Epidermal melanocyte (primary cell): ENCODE measurements around the gene NLRP6.

Experiments used
- DNase-seq: peaks from one replicate; pipeline ENCODE4 v3.0.0; 2011; ENCODE audit warnings: low spot score; ENCODE audit not compliant: insufficient read length

NLRP6 gene

DNA sequence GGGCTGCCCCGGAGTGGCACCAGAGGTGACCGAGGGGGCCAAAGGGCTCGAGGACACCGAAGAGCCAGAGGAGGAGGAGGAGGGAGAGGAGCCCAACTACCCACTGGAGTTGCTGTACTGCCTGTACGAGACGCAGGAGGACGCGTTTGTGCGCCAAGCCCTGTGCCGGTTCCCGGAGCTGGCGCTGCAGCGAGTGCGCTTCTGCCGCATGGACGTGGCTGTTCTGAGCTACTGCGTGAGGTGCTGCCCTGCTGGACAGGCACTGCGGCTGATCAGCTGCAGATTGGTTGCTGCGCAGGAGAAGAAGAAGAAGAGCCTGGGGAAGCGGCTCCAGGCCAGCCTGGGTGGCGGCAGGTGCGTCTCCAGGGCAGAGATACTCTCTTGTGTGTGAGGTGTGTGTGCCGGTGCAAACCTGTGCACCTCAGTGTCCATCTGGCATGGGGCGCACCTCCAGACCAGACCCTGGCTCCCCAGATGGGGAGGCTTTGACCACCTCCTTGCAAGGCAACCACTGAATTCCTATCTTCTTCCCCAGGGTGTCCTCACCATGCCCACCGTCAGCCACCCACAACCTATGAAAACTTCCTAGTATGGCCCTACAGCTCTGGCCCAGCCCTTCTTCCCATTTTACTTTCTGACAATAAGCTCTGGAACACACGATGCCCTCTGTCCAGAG lies 3.4 kb downstream of the NLRP6 start:
- DNase-seq = no peak

DNA sequence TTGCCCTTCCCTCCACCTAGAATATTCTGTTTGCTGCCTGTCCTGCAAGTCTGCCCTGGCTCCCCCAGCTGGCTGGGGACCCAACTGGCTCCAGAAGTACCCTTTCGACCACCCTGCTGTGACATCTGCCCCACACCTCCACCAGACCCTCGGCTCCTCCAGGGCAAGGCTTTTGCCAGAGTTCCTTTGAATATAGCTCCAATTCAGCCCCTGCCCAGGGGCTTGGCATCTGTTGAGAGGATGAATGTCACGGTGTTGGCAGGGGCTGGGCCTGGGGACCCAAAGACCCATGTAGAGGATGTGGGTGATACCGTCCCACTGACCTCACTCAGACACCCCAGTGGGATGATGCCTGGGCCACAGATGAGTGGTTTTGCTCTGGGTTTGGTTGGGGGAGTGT lies 4.0 kb downstream of the NLRP6 start:
- DNase-seq = no peak

DNA sequence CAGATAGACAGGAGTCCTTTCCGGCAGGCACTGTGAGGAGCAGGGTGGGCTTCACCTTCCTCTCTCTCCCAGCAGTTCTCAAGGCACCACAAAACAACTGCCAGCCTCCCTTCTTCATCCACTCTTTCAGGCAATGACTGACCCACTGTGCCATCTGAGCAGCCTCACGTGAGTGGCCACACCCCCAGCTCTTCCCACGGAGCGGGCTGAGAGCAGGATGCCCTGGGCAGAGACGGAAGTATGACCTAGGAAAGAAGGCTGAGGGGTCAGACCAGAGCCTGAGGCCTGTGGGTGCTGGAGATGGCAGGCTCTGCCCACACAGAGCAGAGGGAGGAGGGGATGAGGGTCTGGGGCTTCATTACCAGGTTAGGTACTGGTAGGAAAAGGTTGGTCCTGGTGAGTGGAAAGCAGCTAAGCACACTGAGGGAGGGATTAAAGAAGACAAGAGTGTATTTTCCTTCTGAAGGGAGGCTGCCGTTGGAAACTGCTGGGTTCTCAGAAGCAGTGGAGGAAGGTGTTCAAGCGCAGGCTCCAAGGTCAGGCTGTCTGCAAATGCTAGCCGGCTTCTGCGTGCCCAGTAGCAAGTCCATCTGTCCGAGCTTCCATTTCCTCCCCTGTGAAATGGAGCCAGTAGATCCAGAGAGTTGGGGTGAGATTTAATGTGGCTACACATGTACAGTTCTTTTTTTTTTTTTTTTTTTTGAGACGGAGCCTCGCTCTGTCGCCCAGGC lies 4.6 kb downstream of the NLRP6 start:
- DNase-seq = peak; percentile 15

DNA sequence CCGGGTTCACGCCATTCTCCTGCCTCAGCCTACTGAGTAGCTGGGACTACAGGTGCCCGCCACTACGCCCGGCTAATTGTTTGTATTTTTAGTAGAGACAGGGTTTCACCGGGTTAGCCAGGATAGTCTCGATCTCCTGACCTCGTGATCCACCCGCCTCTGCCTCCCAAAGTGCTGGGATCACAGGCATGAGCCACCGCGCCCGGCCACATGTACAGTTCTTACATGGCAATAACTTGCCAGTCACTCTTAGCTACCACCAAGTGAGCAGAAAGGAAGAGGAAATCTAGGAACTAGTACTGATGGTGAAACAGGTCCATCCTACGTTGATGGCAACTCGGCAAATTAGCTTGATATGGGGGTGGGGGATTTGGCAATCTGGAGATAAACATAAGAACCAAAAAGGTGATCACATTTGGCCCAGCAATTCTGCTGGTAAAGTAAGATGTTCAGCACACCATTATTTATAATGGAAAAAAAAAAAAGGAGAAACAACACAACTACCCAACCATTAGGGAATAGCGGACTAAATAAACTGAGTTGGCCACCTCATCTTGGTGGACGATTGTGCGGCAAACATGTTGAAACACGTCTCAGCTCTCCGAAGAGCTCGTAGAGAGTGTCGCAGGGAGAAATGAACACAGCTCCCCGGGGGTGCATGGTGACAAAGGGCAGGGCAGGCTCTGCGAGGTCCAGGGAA lies 5.3 kb downstream of the NLRP6 start:
- no peak for DNase-seq

DNA sequence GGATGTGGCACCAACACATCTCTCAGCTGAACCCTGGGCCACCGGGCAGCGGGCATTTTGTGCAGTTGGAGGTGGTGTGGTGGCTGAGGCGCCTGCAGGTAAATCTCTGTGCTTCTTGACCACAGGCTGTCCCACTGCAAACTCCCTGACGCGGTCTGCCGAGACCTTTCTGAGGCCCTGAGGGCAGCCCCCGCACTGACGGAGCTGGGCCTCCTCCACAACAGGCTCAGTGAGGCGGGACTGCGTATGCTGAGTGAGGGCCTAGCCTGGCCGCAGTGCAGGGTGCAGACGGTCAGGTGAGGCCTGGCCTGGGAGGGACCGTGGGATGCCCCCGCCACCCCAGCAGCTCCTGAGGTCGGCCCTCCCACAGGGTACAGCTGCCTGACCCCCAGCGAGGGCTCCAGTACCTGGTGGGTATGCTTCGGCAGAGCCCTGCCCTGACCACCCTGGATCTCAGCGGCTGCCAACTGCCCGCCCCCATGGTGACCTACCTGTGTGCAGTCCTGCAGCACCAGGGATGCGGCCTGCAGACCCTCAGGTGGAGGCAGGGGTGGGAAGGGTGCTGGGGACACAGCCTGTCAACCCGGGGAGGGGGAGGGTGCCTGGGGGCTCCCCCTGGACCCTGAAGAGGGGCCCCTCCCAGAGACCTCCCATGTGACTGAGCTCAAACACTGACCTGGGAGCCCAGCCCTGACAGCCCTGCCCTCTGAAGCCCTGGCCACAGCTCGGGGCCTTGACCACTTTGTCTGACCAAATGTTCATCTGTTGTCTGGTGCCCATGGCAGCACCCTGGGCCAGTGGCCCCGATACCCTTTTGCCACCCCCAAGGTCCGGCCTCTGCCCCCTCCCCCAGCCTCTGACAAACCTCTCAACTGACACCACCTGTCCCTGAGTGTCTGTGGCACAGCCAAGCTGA lies 6.2 kb downstream of the NLRP6 start:
- peak; percentile 11 for DNase-seq

DNA sequence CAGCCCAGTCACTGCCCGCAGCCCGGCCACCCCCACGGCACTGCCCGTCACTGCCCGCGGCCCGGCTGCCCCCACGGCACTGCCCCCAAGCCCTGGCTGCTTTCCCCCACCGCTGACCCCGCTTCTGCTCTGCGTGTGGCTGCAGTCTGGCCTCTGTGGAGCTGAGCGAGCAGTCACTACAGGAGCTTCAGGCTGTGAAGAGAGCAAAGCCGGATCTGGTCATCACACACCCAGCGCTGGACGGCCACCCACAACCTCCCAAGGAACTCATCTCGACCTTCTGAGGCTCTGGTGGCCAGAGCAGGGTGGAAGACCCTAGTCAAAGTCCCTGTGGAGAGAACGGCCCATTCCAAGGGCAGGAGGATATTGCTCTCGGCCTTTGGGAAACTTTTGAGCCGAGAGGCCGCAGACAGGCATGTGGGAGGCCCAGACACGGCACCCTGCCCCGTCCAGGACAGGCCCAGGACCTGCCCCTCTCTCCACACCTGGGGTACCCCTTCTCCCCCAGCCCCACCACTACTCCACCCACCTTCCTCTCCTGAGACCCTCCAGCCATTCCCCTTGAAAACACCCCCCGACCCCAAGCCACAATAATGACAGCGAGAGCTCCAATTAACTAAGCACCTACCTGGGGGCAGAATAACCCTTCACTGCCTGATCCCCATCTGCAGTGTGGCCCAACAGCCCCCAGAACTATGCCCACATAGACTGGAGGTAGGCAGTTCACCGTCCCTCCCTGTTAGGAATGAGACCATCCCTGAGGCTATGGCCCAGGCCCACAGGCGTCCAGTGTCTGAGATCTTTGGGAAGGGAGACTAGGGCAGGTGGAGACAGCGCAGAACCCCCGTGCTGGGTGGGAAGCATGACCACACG lies 7.0 kb downstream of the NLRP6 start:
- peak; percentile 11 for DNase-seq

DNA sequence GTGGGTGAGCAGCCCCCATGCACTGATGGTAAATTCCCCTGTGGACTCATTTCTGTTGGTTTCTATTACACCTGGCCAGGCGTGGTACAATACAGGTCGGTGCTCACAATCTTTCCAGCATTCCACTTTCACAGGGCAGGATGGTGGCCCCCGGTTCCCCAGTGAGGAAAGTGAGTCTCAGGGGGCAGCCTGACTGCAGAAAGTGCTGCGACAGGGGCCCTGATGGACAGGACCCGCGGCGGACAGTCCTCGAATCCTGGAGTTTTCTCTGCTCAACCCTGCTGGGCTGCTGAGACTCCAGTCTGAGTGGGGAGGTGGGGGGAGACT lies 7.7 kb downstream of the NLRP6 start:
- DNase-seq = no peak

DNA sequence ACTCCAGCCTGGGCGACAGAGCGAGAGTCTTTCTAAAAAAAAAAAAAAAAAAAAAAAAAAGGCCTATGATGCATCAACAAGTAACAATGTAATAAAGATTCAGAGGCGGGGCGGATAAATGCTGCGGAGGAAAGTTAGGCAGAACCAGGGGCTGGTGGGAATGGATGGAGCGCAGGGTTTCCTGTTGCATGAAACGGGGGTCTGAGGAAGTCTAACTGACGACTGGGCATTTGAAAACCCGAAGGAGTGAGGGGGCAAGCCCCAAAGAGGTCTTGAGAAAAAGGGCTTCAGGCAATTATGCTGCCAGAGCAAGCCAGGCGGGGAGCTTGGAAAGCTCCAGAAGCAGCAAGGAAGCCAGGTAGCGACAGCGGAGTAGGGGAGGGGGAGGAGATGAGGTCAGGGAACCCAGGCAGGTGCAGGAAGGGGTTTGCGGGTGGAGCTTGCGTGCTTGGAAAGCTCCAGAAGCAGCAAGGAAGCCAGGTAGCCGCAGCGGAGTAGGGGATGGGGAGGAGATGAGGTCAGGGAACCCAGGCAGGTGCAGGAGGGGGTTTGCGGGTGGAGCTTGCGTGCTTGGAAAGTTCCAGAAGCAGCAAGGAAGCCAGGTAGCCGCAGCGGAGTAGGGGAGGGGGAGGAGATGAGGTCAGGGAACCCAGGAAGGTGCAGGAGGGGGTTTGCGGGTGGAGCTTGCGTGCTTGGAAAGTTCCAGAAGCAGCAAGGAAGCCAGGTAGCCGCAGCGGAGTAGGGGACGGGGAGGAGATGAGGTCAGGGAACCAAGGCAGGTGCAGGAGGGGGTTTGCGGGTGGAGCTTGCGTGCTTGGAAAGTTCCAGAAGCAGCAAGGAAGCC lies 9.0 kb downstream of the NLRP6 start:
- DNase-seq = peak; percentile 15

DNA sequence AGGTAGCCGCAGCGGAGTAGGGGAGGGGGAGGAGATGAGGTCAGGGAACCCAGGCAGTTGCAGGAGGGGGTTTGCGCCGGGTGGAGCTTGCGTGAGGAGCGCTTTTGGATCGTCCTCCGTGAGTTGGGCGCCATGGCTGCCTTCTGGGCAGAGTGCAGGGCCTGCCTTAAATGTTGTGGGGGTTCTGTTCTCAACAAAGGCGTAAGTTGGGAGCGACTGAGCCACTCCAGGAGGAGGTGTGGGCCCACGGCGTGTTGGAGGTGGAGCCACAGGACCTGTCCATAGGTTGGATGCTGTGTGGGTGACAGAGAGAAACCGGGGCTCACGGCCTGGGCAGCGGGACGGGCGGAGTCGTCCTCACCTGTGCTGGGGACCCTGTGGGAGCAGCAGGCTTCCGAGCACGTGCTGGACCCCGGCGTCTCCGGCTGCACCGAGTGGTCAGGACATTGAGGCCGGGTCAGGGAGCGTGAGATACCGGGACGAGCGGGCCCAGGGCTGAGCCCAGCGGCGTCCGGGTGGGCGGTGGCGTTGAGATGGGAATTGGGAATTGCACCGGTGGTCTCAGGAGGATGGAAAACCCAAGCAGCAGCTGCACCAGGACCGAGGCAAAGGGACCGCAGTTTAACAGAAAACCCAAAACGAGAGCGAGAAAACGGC lies 9.7 kb downstream of the NLRP6 start:
- peak; percentile 10 for DNase-seq

DNA sequence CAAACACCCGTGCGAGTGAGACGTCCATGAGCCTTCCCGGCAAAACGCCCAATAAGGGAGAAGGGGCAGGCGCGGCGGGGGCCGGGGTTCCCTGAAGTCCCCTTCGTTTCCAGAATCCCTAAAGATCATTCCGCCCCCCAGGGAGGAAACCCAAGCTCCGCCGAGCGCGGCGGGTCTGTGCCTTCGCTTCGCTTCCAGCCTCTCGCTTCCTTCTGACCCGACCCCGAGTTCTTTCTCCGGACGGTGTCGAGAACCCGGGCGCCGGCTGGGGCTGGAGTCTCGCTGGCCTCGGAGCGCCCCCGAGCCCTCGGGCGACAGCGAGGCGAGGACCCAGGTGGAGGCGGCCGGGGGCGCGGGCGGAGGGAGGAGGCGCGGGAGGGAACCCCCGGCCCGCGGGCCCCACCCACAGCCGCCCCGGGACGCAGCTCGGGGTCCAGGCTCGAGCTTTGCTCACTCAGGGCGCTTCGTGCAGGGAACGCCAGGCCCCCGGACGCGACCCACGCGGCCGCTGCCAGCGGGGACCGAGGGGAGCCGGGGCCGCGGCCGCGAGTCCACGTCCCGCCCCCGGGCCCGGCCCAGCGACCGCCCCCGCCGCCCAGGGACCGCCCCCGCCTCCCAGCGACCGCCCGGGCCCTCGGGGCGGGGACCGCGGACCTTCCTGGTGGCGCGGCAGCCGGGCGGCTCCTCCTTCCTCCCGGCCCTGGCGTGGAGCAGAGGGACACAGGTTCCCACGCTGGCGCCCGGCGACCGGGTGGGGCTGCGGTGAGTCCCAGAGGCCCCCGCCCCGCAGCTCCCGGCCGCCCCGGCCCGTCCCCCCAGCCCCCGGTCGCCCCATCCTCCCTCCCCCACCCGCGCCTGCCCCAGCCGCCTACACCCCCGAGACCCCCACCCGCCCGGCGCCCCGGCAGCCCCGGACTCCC lies 10.5 kb downstream of the NLRP6 start, which contains the start of gene PGGHG:
Gene PGGHG (plus strand): TSS at position 649 of the 920 bp plus-strand sequence. CDS start 691 bp downstream, outside the sequence.
- peak; percentile 89 for DNase-seq

DNA sequence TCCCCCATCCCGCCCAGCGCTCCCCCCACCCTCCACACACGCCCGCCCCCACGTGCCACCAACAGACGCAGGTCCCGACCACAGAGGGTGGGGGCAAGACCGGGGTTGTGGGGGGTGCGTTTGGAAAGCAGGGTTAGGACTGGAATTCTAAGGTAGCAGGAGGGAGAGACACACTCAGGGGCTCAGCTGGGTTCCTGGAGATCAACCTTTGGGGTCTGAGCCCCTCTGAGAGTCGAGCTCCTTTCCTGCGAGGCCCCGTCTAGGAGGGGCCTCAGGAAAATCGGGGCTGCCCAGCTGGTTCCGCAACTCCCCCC lies 11.1 kb downstream of the NLRP6 start:
- no peak for DNase-seq

DNA sequence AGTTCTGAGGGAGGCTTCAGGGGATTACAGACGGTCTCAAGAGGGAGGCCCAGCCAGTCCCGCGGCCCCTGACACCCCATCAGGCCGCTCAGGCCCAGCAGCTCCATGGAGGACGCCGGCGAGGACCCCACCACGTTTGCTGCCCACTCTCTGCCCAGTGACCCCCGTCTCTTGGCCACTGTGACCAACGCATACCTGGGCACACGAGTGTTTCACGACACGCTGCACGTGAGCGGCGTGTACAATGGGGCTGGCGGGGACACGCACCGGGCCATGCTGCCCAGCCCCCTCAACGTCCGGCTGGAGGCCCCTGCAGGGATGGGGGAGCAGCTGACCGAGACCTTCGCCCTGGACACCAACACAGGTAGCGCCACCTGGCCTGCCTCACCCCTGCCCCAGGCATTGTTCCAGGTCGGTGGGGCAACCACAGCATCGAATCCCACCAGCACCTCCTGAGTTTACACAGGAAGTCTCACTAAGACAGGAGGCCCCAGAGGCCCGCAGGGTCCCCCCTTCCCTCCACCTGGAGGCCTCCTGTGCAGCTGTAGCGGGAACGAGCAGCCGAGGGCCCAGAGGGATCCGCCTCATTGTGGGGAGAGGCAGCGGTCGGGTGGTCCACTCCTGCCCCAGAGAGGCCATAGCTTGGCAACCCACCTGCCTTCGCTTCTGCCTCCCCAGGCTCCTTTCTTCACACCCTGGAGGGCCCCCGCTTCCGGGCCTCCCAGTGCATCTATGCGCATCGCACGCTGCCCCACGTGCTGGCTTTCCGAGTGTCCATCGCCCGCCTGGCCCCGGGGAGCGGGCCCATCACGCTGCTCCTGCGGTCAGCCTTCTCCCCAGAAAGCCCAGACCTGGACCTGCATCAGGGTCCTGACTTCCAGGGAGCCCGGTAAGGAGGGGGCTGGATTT lies 11.8 kb downstream of the NLRP6 start:
- no peak for DNase-seq

DNA sequence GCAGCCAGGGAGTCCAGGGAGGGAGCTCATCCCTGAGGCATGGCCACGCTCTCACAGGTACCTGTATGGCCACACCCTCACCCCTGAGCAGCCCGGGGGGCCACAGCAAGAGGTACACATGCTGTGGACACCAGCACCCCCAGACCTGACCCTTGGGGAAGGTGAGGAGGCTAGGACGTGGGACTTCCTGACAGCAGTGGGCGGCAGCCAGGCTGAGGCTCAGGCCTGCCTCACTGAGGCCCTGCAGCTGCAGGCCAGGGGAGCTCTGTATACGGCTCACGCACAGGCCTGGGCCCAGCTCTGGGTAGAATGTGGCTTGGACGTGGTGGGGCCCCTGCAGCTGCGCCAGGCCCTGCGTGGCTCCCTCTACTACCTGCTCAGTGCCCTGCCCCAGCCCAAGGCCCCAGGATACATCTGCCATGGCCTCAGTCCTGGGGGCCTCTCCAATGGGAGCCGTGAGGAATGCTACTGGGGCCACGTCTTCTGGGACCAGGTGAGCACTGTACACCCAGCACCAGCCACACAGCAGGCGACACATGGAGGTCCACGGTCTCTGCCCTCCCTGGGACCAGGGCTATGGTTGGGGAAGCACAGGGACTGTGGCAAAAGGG lies 12.5 kb downstream of the NLRP6 start:
- DNase-seq = no peak

DNA sequence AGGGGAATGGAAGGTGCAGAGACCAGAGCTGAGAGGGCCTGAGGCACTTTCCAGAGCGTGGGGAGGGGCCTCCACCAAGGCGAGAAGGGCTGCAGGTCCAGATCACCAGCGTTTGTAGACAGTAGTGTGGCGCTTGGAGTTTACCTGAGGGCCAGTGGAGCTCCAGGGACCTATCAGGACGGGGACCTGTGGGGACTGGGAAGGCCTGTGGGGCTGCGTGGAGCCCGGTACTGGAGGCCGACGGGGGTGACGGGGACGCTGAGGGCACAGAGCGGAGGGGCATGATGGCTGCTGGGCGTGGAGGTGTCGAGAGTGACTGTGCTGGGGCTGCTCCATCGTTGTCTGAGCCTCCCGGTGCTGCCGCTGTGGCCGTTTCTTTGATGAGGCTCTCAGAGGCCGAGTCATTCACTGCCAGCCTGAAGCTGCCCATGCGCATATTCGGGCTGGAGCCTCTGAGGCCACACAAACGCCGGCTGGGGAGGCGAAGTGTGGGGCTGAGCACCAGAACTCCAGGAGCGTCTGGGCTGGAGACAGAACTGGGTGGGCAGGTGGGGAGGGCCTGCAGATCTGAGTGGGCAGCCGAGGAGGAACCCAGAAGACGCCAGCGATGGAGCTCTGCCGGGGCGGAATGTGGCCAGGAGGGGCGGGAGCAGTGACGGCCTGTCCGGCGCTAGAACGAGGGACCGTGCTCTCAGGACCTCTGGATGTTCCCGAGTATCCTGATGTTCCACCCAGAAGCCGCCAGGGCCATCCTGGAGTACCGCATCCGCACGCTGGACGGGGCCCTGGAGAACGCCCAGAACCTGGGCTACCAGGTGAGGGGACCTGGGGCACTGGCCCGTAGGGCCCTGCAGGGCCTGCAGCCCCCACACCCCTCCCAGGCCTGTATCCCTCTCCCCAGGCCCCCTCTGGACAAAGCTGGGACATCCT lies 13.3 kb downstream of the NLRP6 start:
- no peak for DNase-seq
